ENCODE data around the gene PAX2. TPM values are rescaled to one million over a fixed set of nuclear protein-coding genes. Genes with fewer than 3 reads are reported as not detected.
A peak's percentile ranks its signal among the peaks of the same experiment; 100 is the strongest.

The PAX2 gene
- total RNA-seq, 4 donors from 2014 or later = not detected

DNA sequence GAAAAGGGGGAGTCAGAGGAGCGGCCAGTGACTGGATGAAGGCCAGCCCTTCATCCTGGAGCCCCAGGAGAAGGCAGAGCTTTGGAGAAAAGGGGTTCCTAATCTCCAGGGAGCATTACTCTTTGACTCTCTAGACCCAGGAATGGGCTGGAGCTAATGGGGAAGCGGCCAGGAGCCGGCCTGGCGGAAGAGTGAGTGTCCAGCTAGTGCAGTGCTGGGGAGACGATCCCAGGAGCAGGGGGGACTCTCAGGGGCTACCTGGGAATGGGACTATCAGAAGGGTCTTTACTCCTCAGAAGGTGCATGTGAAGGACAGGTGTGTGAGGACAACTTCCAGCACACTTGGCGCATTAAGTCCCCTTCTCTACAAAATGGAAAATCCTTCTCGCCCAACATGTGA is 2.4 kb upstream of the PAX2 start:
- Histone ChIP-seq H3K27ac (no peak overlapping the region), H3K27me3 (peaks cover 90% of the 10 kb centered on the region), H3K36me3 (no peaks in the 10 kb centered on the region), H3K4me3 (replicated peaks in 1 of 3) (no peak overlapping the region), H3K4me1 (peaks cover 27 to 49% of the 10 kb centered on the region in 2 donors), H3K9me3 (no peaks in the 10 kb centered on the region)
- WGBS, 2 donors = 18 to 21% methylated on average over 7 of the region's 7 CpGs
- TF ChIP-seq, protein P1, sequence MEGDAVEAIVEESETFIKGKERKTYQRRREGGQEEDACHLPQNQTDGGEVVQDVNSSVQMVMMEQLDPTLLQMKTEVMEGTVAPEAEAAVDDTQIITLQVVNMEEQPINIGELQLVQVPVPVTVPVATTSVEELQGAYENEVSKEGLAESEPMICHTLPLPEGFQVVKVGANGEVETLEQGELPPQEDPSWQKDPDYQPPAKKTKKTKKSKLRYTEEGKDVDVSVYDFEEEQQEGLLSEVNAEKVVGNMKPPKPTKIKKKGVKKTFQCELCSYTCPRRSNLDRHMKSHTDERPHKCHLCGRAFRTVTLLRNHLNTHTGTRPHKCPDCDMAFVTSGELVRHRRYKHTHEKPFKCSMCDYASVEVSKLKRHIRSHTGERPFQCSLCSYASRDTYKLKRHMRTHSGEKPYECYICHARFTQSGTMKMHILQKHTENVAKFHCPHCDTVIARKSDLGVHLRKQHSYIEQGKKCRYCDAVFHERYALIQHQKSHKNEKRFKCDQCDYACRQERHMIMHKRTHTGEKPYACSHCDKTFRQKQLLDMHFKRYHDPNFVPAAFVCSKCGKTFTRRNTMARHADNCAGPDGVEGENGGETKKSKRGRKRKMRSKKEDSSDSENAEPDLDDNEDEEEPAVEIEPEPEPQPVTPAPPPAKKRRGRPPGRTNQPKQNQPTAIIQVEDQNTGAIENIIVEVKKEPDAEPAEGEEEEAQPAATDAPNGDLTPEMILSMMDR (IDR thresholded peaks at IDR 0.05) = no peak
- TF ChIP-seq POLR2A (IDR thresholded peaks at IDR 0.05) = no peak
- intact Hi-C loops (cut with DNase I) = no loop called here
- no peak for DNase-seq

DNA sequence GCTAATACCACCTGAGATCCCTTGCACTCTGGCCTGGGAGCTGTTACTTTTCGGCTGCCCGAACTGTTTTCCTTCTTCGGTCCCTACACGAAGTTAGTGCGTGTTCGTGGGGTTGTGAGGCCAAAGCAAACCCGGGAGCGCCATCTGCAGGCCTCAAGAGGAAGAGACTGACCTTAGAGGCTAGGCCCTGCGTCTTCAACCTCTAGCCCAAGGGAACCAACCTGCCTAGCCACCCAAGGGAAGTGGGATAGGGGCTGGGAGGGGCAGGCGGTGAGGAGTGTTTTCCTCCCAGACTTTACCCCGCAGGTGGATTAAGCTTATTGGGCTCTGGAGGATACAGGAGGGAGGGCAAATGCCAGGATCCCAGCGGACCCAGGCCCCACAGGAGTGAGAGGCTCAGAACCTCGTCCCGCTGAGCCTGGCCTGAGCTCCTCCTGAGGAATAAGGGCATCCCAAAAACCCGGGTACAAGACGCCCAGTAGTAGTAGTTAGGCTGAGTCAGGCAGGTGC is 1.7 kb upstream of the PAX2 start:
- intact Hi-C loops (cut with DNase I) = no loop called here
- Histone ChIP-seq H3K27ac (no peak overlapping the region), H3K27me3 (peaks cover 92% of the 10 kb centered on the region), H3K4me3 (replicated peaks in 1 of 3) (no peak overlapping the region), H3K36me3 (no peaks in the 10 kb centered on the region), H3K4me1 (peaks cover 35 to 55% of the 10 kb centered on the region in 2 donors), H3K9me3 (no peaks in the 10 kb centered on the region)
- peak; percentile 39 to 46 for DNase-seq
- 4% methylated on average over 16 of the region's 16 CpGs for WGBS, 2 donors
- TF ChIP-seq, protein P1 (IDR thresholded peaks at IDR 0.05) = peak in 3 of 6 experiments; percentile 37 to 58 (median 39)
- TF ChIP-seq POLR2A (IDR thresholded peaks at IDR 0.05) = no peak

DNA sequence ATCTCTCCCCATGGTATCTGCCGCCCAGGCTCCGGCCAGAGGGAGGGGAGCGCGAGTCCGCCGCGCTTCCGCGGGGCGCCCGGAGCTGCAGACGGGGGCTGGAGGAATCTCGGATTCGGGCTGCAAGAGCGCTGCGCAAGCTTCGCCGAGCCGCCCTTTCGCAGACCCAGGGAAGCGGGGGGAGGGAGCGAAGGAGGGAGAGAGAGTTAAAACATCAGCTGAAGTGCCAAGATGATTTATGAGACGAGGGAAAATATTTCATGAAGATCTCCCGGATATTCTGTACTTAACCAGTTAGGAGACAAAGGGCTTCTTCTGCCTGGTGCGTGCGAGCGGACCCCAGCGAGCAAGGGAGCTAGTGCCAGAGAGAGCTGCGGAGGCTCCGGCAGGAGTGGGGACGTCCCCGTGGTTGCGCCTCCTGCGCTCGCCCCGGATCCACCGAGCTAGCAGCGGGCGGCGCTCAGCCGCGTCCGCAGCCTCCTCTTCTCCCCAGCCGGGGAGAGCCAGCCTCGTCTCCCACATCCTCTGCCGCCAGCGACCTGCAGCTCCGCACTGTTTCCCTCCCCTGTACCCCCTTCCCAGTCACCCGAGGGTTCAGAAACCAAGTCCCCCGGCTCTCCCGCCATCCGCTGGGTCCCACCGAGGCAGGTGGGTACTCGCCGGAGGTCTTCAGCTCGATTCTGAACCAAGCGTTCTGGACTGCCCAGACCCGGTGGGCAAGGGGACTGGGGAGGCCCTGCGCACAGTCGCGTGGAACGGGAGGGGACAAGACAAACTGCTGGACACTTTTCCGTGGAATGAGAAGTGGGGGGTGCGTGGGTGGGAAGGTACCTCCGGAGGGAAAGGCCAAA is 1.0 kb upstream of the PAX2 start:
- WGBS, 2 donors = 2 to 4% methylated on average over 58 to 64 of the region's 65 CpGs
- Histone ChIP-seq H3K27me3 (peaks cover 92% of the 10 kb centered on the region), H3K4me1 (peaks cover 38 to 59% of the 10 kb centered on the region in 2 donors)

DNA sequence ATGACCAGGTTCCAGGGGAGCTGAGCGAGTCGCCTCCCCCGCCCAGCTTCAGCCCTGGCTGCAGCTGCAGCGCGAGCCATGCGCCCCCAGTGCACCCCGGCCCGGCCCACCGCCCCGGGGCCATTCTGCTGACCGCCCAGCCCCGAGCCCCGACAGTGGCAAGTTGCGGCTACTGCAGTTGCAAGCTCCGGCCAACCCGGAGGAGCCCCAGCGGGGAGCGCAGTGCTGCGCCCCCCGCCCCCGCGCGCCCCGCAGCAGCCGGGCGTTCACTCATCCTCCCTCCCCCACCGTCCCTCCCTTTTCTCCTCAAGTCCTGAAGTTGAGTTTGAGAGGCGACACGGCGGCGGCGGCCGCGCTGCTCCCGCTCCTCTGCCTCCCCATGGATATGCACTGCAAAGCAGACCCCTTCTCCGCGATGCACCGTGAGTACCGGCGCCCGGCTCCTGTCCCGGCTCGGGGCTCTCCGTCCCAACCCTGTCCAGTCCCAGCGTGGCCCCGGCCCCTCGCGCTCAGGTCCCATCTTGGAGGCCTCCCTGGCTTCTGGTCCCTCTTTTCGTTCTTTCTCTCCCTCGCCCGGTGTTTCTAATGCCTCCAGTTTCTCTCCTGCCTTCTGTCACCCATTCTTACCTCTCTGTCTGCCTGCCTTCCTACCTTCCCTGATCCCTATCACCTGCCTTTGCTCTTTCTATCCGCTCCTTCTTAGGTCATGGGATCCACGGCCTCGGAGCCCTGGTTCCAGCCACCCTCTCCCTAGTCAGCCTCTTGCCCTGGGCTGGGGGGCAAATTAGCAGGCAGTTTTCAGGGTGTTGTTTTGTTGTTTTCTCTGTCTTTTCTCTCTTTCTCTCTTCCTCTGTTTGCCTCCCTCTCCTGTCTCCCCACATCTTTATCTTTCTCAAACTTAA is 751 bp downstream of the PAX2 start:
- WGBS, 2 donors = 2 to 3% methylated on average over 26 to 27 of the region's 54 CpGs
- Histone ChIP-seq H3K4me3 (replicated peaks in 1 of 3) (no peak overlapping the region), H3K9me3 (no peaks in the 10 kb centered on the region), H3K27me3 (peaks cover 85% of the 10 kb centered on the region), H3K27ac (no peak overlapping the region), H3K4me1 (peaks cover 38 to 55% of the 10 kb centered on the region in 2 donors), H3K36me3 (no peaks in the 10 kb centered on the region)
- no peak for DNase-seq
- TF ChIP-seq, protein P1 (IDR thresholded peaks at IDR 0.05) = no peak
- TF ChIP-seq POLR2A (IDR thresholded peaks at IDR 0.05) = no peak
- intact Hi-C loops (cut with DNase I) = no loop called here

More for the DNA sequence above, 1.0 kb upstream of the PAX2 start:
- Histone ChIP-seq H3K4me3 (replicated peaks in 1 of 3) (peak overlapping the region in 1 of 3 donors; percentile 9), H3K36me3 (no peaks in the 10 kb centered on the region), H3K9me3 (no peaks in the 10 kb centered on the region), H3K27ac (no peak overlapping the region)
- DNase-seq = no peak
- intact Hi-C loops (cut with DNase I) = no loop called here
- no peak for TF ChIP-seq POLR2A (IDR thresholded peaks at IDR 0.05)
- TF ChIP-seq, protein P1 (IDR thresholded peaks at IDR 0.05) = no peak
